ENCODE results near the gene AVPR2.

GRCh38 chrX:153924149-153924861, 19.8 kb downstream of the AVPR2 start:
- no peak for TF ChIP-seq EP300 (conservative IDR thresholded peaks at IDR 0.05; ENCODE audit: poor library complexity, severe bottlenecking)
- TF ChIP-seq CTCF (IDR thresholded peaks at IDR 0.05; ENCODE audit: poor library complexity, severe bottlenecking), result peak; percentile 31
- TF ChIP-seq REST (IDR thresholded peaks at IDR 0.05; ENCODE audit: borderline replicate concordance), result no peak

Data from neural cell (in vitro differentiated cells).